Measurements from ENCODE around the gene GAB4.

GAB4 gene

GRCh38 chr22:17013396-17014100 is 5.5 kb upstream of the GAB4 start:
- H3K27me3 ChIP-seq (replicated peaks) = no peaks in the 10 kb centered on the region
- no peaks in the 10 kb centered on the region for H3K36me3 ChIP-seq (replicated peaks)
- TF ChIP-seq, protein P1, sequence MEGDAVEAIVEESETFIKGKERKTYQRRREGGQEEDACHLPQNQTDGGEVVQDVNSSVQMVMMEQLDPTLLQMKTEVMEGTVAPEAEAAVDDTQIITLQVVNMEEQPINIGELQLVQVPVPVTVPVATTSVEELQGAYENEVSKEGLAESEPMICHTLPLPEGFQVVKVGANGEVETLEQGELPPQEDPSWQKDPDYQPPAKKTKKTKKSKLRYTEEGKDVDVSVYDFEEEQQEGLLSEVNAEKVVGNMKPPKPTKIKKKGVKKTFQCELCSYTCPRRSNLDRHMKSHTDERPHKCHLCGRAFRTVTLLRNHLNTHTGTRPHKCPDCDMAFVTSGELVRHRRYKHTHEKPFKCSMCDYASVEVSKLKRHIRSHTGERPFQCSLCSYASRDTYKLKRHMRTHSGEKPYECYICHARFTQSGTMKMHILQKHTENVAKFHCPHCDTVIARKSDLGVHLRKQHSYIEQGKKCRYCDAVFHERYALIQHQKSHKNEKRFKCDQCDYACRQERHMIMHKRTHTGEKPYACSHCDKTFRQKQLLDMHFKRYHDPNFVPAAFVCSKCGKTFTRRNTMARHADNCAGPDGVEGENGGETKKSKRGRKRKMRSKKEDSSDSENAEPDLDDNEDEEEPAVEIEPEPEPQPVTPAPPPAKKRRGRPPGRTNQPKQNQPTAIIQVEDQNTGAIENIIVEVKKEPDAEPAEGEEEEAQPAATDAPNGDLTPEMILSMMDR (IDR thresholded peaks at IDR 0.05; ENCODE audit: low read depth, low read length, missing control alignments) = no peak
- no peak for DNase-seq
- no peak overlapping the region for H3K27ac ChIP-seq
- in situ Hi-C loops (cut with HindIII; ENCODE audit: low pct_ligation_motif_present, low sequenced_read_pairs) = no loop called here
- no peak overlapping the region for H3K4me3 ChIP-seq (ENCODE audit: low read depth, low read length)

GRCh38 chr22:17012267-17012666 is 4.2 kb upstream of the GAB4 start:
- Histone ChIP-seq H3K27me3 (replicated peaks) (no peaks in the 10 kb centered on the region), H3K36me3 (replicated peaks) (no peaks in the 10 kb centered on the region), H3K4me3 (ENCODE audit: low read depth, low read length) (no peak overlapping the region), H3K27ac (no peak overlapping the region)
- in situ Hi-C loops (cut with HindIII; ENCODE audit: low pct_ligation_motif_present, low sequenced_read_pairs) = no loop called here
- TF ChIP-seq, protein P1 (IDR thresholded peaks at IDR 0.05; ENCODE audit: low read depth, low read length, missing control alignments) = no peak
- no peak for DNase-seq

- no peak for DNase-seq
Measured at GRCh38 chr22:17009640-17010291, 1.7 kb upstream of the GAB4 start.

GRCh38 chr22:17007257-17007656 is 765 bp downstream of the GAB4 start:
- no peaks in the 10 kb centered on the region for H3K36me3 ChIP-seq (replicated peaks)
- no peak overlapping the region for H3K27ac ChIP-seq
- in situ Hi-C loops (cut with HindIII; ENCODE audit: low pct_ligation_motif_present, low sequenced_read_pairs) = no loop called here
- no peak for DNase-seq
- H3K27me3 ChIP-seq (replicated peaks) = no peaks in the 10 kb centered on the region
- no peak overlapping the region for H3K4me3 ChIP-seq (ENCODE audit: low read depth, low read length)
- TF ChIP-seq, protein P1 (IDR thresholded peaks at IDR 0.05; ENCODE audit: low read depth, low read length, missing control alignments) = no peak

More at GRCh38 chr22:17009640-17010291, 1.7 kb upstream of the GAB4 start:
- TF ChIP-seq, protein P1 (IDR thresholded peaks at IDR 0.05; ENCODE audit: low read depth, low read length, missing control alignments) = no peak
- Histone ChIP-seq H3K27me3 (replicated peaks) (no peaks in the 10 kb centered on the region), H3K27ac (no peak overlapping the region), H3K36me3 (replicated peaks) (no peaks in the 10 kb centered on the region), H3K4me3 (ENCODE audit: low read depth, low read length) (no peak overlapping the region)
- in situ Hi-C loops (cut with HindIII; ENCODE audit: low pct_ligation_motif_present, low sequenced_read_pairs) = no loop called here

- TF ChIP-seq, protein P1 (IDR thresholded peaks at IDR 0.05; ENCODE audit: low read depth, low read length, missing control alignments) = no peak
- Histone ChIP-seq H3K27ac (no peak overlapping the region), H3K36me3 (replicated peaks) (no peaks in the 10 kb centered on the region), H3K4me3 (ENCODE audit: low read depth, low read length) (no peak overlapping the region), H3K27me3 (replicated peaks) (no peaks in the 10 kb centered on the region)
- in situ Hi-C loops (cut with HindIII; ENCODE audit: low pct_ligation_motif_present, low sequenced_read_pairs) = no loop called here
- no peak for DNase-seq
Measured at GRCh38 chr22:16989915-16990314, 18.1 kb downstream of the GAB4 start.

All from brain microvascular endothelial cell (primary cell).